Mammary epithelial cell (primary cell): ENCODE results near the gene KLC1.

Source experiments
- CTCF ChIP-seq, 2 donors: IDR thresholded peaks in 1 of 2; conservative IDR thresholded peaks in 1 of 2; 2 replicates each; pipeline ENCODE4 v1.5.1; 2011 to 2012; ENCODE audit warnings: inconsistent platforms in 2 of 2, low read length in 2 of 2, mild to moderate bottlenecking in 2 of 2, control low read depth in 1 of 2, low read depth in 1 of 2; ENCODE audit not compliant: insufficient read depth in 1 of 2; ENCODE audit errors: extremely low read depth in 1 of 2
- EZH2 ChIP-seq: IDR thresholded peaks from 2 replicates; pipeline ENCODE4 v1.6.1; 2012; ENCODE audit warnings: low read length, inconsistent platforms, borderline replicate concordance

DNA sequence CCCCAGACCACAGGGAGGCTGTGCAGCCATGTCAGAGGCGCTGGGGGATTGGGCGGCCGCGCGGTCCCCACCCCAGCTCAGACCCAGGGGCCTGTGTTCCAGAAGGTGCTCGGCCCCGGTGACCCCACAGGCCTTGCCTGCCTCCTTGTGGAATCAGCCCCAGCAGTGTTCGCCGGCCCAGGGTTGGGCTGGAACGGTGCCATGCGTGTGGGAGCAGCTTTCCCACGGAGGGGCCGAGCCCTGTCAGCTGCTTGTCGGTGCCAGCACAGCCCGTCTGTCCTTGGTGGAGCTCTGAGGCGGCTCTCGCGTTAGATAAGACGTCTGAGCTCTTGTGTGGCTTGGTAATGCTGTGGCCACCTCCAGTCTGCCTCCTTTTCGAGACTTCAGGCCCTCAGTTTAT, 95.1 kb downstream of the KLC1 start:
- TF ChIP-seq CTCF (conservative IDR thresholded peaks at IDR 0.05 in 1 of 2, IDR thresholded peaks at IDR 0.05 in 1 of 2; ENCODE audit: extremely low read depth in 1 of 2, insufficient read depth in 1 of 2, low read depth in 1 of 2, low read length in 2 of 2) (no peak), EZH2 (no peak)
